IMR-90 (cell line): ENCODE measurements around the gene PLCL2. TPM values are rescaled to one million over a fixed set of nuclear protein-coding genes. Genes with fewer than 3 reads are reported as not detected.

Source experiments
- ATAC-seq: fragments of 200-7000 bp; cut with Tn5 transposase; 2 replicates; pipeline ENCODE4 v1.9.1; 2020; ENCODE audit warnings: low read depth, mild to moderate bottlenecking, moderate library complexity
- BruUV-seq: library from RNA; stranded (reverse); fragments of 400-500 nt; replicated peaks from 2 replicates; lab custom pipeline; 2021; lab: Mats Ljungman, UMichigan
- CTCF ChIA-PET: fragments of 300-600 bp; formaldehyde crosslinking; extraction: SDS; loops from one replicate; lab custom pipeline; 2021; ENCODE audit warnings: antibody characterized with exemption; lab: Yijun Ruan, JAX
- POLR2A ChIA-PET: fragments of 300-600 bp; sonication (Branson Sonifier 250); formaldehyde crosslinking; loops from one replicate; lab custom pipeline; 2022; ENCODE audit warnings: antibody characterized with exemption; ENCODE audit not compliant: unreplicated experiment; lab: Charles Lee
- DNase-seq: peaks from one replicate; pipeline ENCODE4 v3.0.0; 2013
- H2AFZ ChIP-seq: replicated peaks from 2 replicates; pipeline ENCODE3; 2013; ENCODE audit warnings: low read length, mild to moderate bottlenecking; ENCODE audit not compliant: poor library complexity
- H2AK5ac ChIP-seq: 2 replicates; pipeline ENCODE4 v1.6.1; 2013; ENCODE audit warnings: low read depth, low read length, inconsistent platforms
- H2AK9ac ChIP-seq: replicated peaks from 2 replicates; pipeline ENCODE3; 2013; ENCODE audit warnings: mild to moderate bottlenecking, low read depth, low read length, moderate library complexity; ENCODE audit not compliant: poor library complexity
- H2BK120ac ChIP-seq: 2 replicates; pipeline ENCODE4 v1.6.1; 2013; ENCODE audit warnings: low read depth, low read length, inconsistent platforms
- H2BK15ac ChIP-seq: 3 replicates; pipeline ENCODE4 v1.6.1; 2013; ENCODE audit warnings: low read depth, low read length, inconsistent platforms
- H2BK20ac ChIP-seq: 2 replicates; pipeline ENCODE4 v1.6.1; 2013; ENCODE audit warnings: low read depth, mild to moderate bottlenecking, inconsistent platforms, low read length, moderate library complexity
- H2BK5ac ChIP-seq: 2 replicates; pipeline ENCODE4 v1.6.1; 2013; ENCODE audit warnings: mild to moderate bottlenecking, low read depth, low read length, inconsistent platforms; ENCODE audit not compliant: poor library complexity, severe bottlenecking
- H3K14ac ChIP-seq: replicated peaks from 2 replicates; pipeline ENCODE4 v1.6.1; 2013; ENCODE audit warnings: low read depth, low read length, inconsistent platforms
- H3K18ac ChIP-seq: 2 replicates; pipeline ENCODE4 v1.6.1; 2013; ENCODE audit warnings: low read depth, low read length, control low read depth
- H3K23ac ChIP-seq: 2 replicates; pipeline ENCODE4 v1.6.1; 2013; ENCODE audit warnings: low read depth, low read length, inconsistent platforms
- H3K27ac ChIP-seq: 2 replicates; pipeline ENCODE4 v1.5.1; 2013; ENCODE audit warnings: mild to moderate bottlenecking, control low read depth, low read length; ENCODE audit not compliant: insufficient read depth
- H3K27me3 ChIP-seq: 2 replicates; pipeline ENCODE4 v1.6.1; 2013; ENCODE audit warnings: low read length; ENCODE audit not compliant: control insufficient read depth, insufficient read depth
- H3K36me3 ChIP-seq: 2 replicates; pipeline ENCODE4 v1.6.1; 2013; ENCODE audit warnings: low read length, mixed read lengths; ENCODE audit not compliant: control insufficient read depth, insufficient read depth
- H3K4ac ChIP-seq: 2 replicates; pipeline ENCODE4 v1.6.1; 2013; ENCODE audit warnings: low read depth, low read length, inconsistent platforms
- H3K4me1 ChIP-seq: 2 replicates; pipeline ENCODE4 v1.6.1; 2013; ENCODE audit warnings: low read length, mixed read lengths; ENCODE audit not compliant: control insufficient read depth, insufficient read depth
- H3K4me2 ChIP-seq: 2 replicates; pipeline ENCODE4 v1.6.1; 2013; ENCODE audit warnings: low read depth, mild to moderate bottlenecking, control low read depth, low read length, moderate library complexity
- H3K4me3 ChIP-seq: 2 replicates; pipeline ENCODE4 v1.5.1; 2013; ENCODE audit warnings: low read depth, mild to moderate bottlenecking, control low read depth, low read length, moderate library complexity; ENCODE audit not compliant: insufficient read depth
- H3K56ac ChIP-seq: 2 replicates; pipeline ENCODE4 v1.6.1; 2013; ENCODE audit warnings: low read length, inconsistent platforms; ENCODE audit not compliant: insufficient read depth; ENCODE audit errors: extremely low read depth
- H3K79me1 ChIP-seq, 2 experiments: 2 replicates each; pipeline ENCODE4 v1.6.1; 2013; ENCODE audit warnings: low read length in 2 of 2, inconsistent platforms in 1 of 2, low read depth in 1 of 2
- H3K9ac ChIP-seq: 2 replicates; pipeline ENCODE4 v1.6.1; 2013; ENCODE audit warnings: low read depth, low read length, control low read depth
- H3K9me1 ChIP-seq: 2 replicates; pipeline ENCODE4 v1.6.1; 2013; ENCODE audit warnings: low read length, inconsistent platforms; ENCODE audit not compliant: insufficient read depth
- H3K9me3 ChIP-seq: 2 replicates; pipeline ENCODE4 v1.6.1; 2013; ENCODE audit warnings: low read length; ENCODE audit not compliant: control insufficient read depth, insufficient read depth
- H4K20me1 ChIP-seq: 2 replicates; pipeline ENCODE4 v1.6.1; 2013; ENCODE audit warnings: low read length, inconsistent platforms; ENCODE audit not compliant: insufficient read depth
- H4K5ac ChIP-seq: 2 replicates; pipeline ENCODE4 v1.6.1; 2013; ENCODE audit warnings: mild to moderate bottlenecking, low read depth, low read length, control low read depth
- H4K8ac ChIP-seq, 2 experiments: 2 replicates each; pipeline ENCODE4 v1.6.1; 2013; ENCODE audit warnings: low read depth in 2 of 2, low read length in 2 of 2, control low read depth in 1 of 2, inconsistent platforms in 1 of 2
- H4K91ac ChIP-seq: 2 replicates; pipeline ENCODE4 v1.6.1; 2013; ENCODE audit warnings: low read depth, low read length, inconsistent platforms; ENCODE audit not compliant: insufficient read depth
- BHLHE40 ChIP-seq: fragments of 150-350 bp; IDR thresholded peaks from 2 replicates; pipeline ENCODE4 v1.6.1; 2016; ENCODE audit warnings: mild to moderate bottlenecking, low read depth, low read length
- CHD1 ChIP-seq: IDR thresholded peaks from 2 replicates; pipeline ENCODE4 v1.6.1; 2012; ENCODE audit warnings: low read depth, low read length, improper control_type of control experiment
- CTCF ChIP-seq: conservative IDR thresholded peaks from 2 replicates; pipeline ENCODE4 v1.5.1; 2012; ENCODE audit warnings: mild to moderate bottlenecking, low read depth, low read length, improper control_type of control experiment
- FOS ChIP-seq: fragments of 150-350 bp; IDR thresholded peaks from 2 replicates; pipeline ENCODE4 v1.6.1; 2016; ENCODE audit warnings: low read depth, low read length
- MAFK ChIP-seq: IDR thresholded peaks from 2 replicates; pipeline ENCODE4 v1.6.1; 2012; ENCODE audit warnings: low read depth, low read length, improper control_type of control experiment
- MAZ ChIP-seq: IDR thresholded peaks from 2 replicates; pipeline ENCODE4 v1.6.1; 2012; ENCODE audit warnings: low read depth, mild to moderate bottlenecking, low read length, improper control_type of control experiment, moderate library complexity, borderline replicate concordance
- NFE2L2 ChIP-seq: fragments of 150-350 bp; IDR thresholded peaks from 2 replicates; pipeline ENCODE4 v1.6.1; 2016; ENCODE audit warnings: low read depth, mild to moderate bottlenecking, low read length
- RAD21 ChIP-seq: IDR thresholded peaks from 2 replicates; pipeline ENCODE4 v1.6.1; 2012; ENCODE audit warnings: low read length, improper control_type of control experiment
- RCOR1 ChIP-seq: IDR thresholded peaks from 2 replicates; pipeline ENCODE4 v1.6.1; 2012; ENCODE audit warnings: mild to moderate bottlenecking, low read length, improper control_type of control experiment; ENCODE audit not compliant: insufficient replicate concordance
- RFX5 ChIP-seq: IDR thresholded peaks from 2 replicates; pipeline ENCODE4 v1.8.0; 2012; ENCODE audit warnings: low read depth, mild to moderate bottlenecking, low read length, moderate library complexity
- SMC3 ChIP-seq: fragments of 150-350 bp; IDR thresholded peaks from 2 replicates; pipeline ENCODE4 v1.6.1; 2016; ENCODE audit warnings: low read depth, mild to moderate bottlenecking, antibody characterized with exemption, low read length, moderate library complexity
- USF2 ChIP-seq: fragments of 150-350 bp; IDR thresholded peaks from 2 replicates; pipeline ENCODE4 v1.6.1; 2017; ENCODE audit warnings: mild to moderate bottlenecking, antibody characterized with exemption, low read length, low read depth
- WGBS, 2 experiments: methylation state at CpG; one replicate each; pipeline versions ENCODE4 v1.1.5 to v1.1.7; 2013; ENCODE audit warnings: missing lambda C conversion rate in 2 of 2; ENCODE audit not compliant: insufficient read length in 1 of 2; ENCODE audit errors: extremely low coverage in 2 of 2; 5-methylcytosine and 5-hydroxymethylcytosine counted together
- dilution Hi-C: fragments of 300-500 bp; cut with HindIII; formaldehyde crosslinking; loops from one replicate; pipeline ENCODE4 v1.14.3; 2018; ENCODE audit warnings: low sequenced_read_pairs; ENCODE audit not compliant: unreplicated experiment
- in situ Hi-C: fragments of 300-500 bp; cut with MboI; formaldehyde crosslinking; loops from 3 replicates; pipeline ENCODE4 v1.14.3; 2019; ENCODE audit warnings: low sequenced_read_pairs, inconsistent platforms, mixed read lengths
- intact Hi-C: fragments of 100-400 bp; cut with micrococcal nuclease; formaldehyde crosslinking; loops from 2 replicates; pipeline ENCODE4 v1.10.0; 2022
- polyA plus RNA-seq, 3 experiments: library from polyadenylated mRNA; depleted of rRNA; stranded (reverse); fragments of >200 nt; gene quantifications; 2 replicates each; pipeline ENCODE4 v1.2.3, GENCODE V29; 2012; ENCODE audit warnings: low replicate concordance in 1 of 3
- total RNA-seq: library from RNA; depleted of rRNA; stranded (reverse); fragments of >200 nt; gene quantifications from 2 replicates; pipeline ENCODE4 v1.2.3, GENCODE V29; 2012

The PLCL2 gene
- total and polyA plus RNA-seq, 2 of the 4 experiments (the other 2 are of a cell fraction), result 0.92 to 3.8 TPM

GRCh38 chr3:16916840-16917239 is 32.1 kb downstream of the PLCL2 start:
- H4K8ac ChIP-seq, result no peak overlapping the region
- no peak overlapping the region for H2BK20ac ChIP-seq
- no peaks in the 10 kb centered on the region for H3K79me1 ChIP-seq
- no CpG with 5 or more reads among the region's 5 CpGs for WGBS, 2 experiments
- no peaks in the 10 kb centered on the region for H3K9me3 ChIP-seq
- no TSS peak for BruUV-seq
- no peak overlapping the region for H3K56ac ChIP-seq
- H3K27ac ChIP-seq, result no peak overlapping the region
- no peaks in the 10 kb centered on the region for H3K36me3 ChIP-seq
- H3K14ac ChIP-seq, result no peak overlapping the region
- no peak overlapping the region for H3K9ac ChIP-seq
- H4K5ac ChIP-seq, result no peak overlapping the region
- no peak overlapping the region for H2BK5ac ChIP-seq
- in situ Hi-C loops, result no loop called here
- CTCF ChIA-PET, result interaction anchor here (0.6 kb wide), 1 partner anchor 317 kb away, joined by 3 read pairs; no protein-coding TSS in a partner anchor
- no peak overlapping the region for H2BK15ac ChIP-seq
- dilution Hi-C loops, result no loop called here
- H2AK5ac ChIP-seq, result no peak overlapping the region
- no peak for TF ChIP-seq SMC3
- no peak for TF ChIP-seq MAFK
- TF ChIP-seq CHD1, result no peak
- no peak for TF ChIP-seq RCOR1
- no peak for TF ChIP-seq CTCF
- TF ChIP-seq MAZ, result no peak
- TF ChIP-seq NFE2L2, result no peak
- no peak for TF ChIP-seq RFX5
- TF ChIP-seq RAD21, result no peak
- no peak for TF ChIP-seq FOS
- no peak for TF ChIP-seq BHLHE40
- no peak for TF ChIP-seq USF2
- no peak overlapping the region for H3K23ac ChIP-seq
- no peak overlapping the region for H2AFZ ChIP-seq
- no peak overlapping the region for H3K4me3 ChIP-seq
- no peak overlapping the region for H3K4me2 ChIP-seq
- H2AK9ac ChIP-seq, result no peak overlapping the region
- POLR2A ChIA-PET, result no interaction called here
- H4K91ac ChIP-seq, result no peak overlapping the region
- H4K20me1 ChIP-seq, result 0 out of 2 replicates have a peak, but pooled peaks cover 5% of the 10 kb centered on the region
- ATAC-seq (no peak), DNase-seq (no peak)
- H3K9me1 ChIP-seq, result 0 out of 2 replicates have a peak, but pooled peaks cover 3% of the 10 kb centered on the region
- intact Hi-C loops, result loop anchor here (5.0 kb wide), 1 partner anchor 645 kb away; no protein-coding TSS in a partner anchor
- H2BK120ac ChIP-seq, result no peak overlapping the region
- no peak overlapping the region for H3K4ac ChIP-seq
- H3K18ac ChIP-seq, result no peak overlapping the region
- no peaks in the 10 kb centered on the region for H3K4me1 ChIP-seq
- no peaks in the 10 kb centered on the region for H3K27me3 ChIP-seq
